Natural killer cell (primary cell): ENCODE results near the gene ZNF121. TPM values are rescaled to one million over a fixed set of nuclear protein-coding genes. Genes with fewer than 3 reads are reported as not detected.

Experiments used
- ATAC-seq, 3 donors: fragments of 150-1000 bp in 2 of 3; fragments of 200-7000 bp in 1 of 3; cut with Tn5 transposase; 1 replicate in 1 of 3; 2 replicates in 2 of 3; pipeline ENCODE4 v1.10.0; 2021; ENCODE audit warnings: mild to moderate bottlenecking in 2 of 3, moderate library complexity in 2 of 3
- DNase-seq, 2 donors: peaks; one replicate each; pipeline versions ENCODE4 v3.0.0 to v3.0.0-alpha.2; 2013 to 2021; ENCODE audit warnings: mixed read lengths in 1 of 2
- H3K27ac ChIP-seq: one replicate; pipeline ENCODE4 v1.5.1; 2013; ENCODE audit warnings: mild to moderate bottlenecking, low read length
- H3K27me3 ChIP-seq: one replicate; pipeline ENCODE4 v1.6.1; 2013; ENCODE audit warnings: low read length; ENCODE audit not compliant: control insufficient read depth, insufficient read depth
- H3K36me3 ChIP-seq: one replicate; pipeline ENCODE4 v1.6.1; 2013; ENCODE audit warnings: low read length; ENCODE audit not compliant: control insufficient read depth, insufficient read depth
- H3K4me1 ChIP-seq: one replicate; pipeline ENCODE4 v1.6.1; 2013; ENCODE audit warnings: low read length; ENCODE audit not compliant: control insufficient read depth, insufficient read depth
- H3K4me3 ChIP-seq: one replicate; pipeline ENCODE4 v1.5.1; 2013; ENCODE audit warnings: low read length
- H3K9me3 ChIP-seq: one replicate; pipeline ENCODE4 v1.6.1; 2013; ENCODE audit warnings: low read length; ENCODE audit not compliant: control insufficient read depth, insufficient read depth
- H3K27ac Mint-ChIP-seq, 2 donors: one replicate each; pipeline ENCODE4 v1.8.0; 2022; ENCODE audit warnings: mild to moderate bottlenecking in 2 of 2, mixed read lengths in 2 of 2, moderate library complexity in 1 of 2
- H3K27me3 Mint-ChIP-seq, 2 donors: one replicate each; pipeline ENCODE4 v1.8.0; 2022; ENCODE audit warnings: low read depth in 2 of 2, mixed read lengths in 2 of 2
- H3K36me3 Mint-ChIP-seq: one replicate; pipeline ENCODE4 v1.8.0; 2022; ENCODE audit warnings: mixed read lengths
- H3K4me1 Mint-ChIP-seq, 2 donors: one replicate each; pipeline ENCODE4 v1.8.0; 2022; ENCODE audit warnings: mixed read lengths in 2 of 2
- H3K4me3 Mint-ChIP-seq: one replicate; pipeline ENCODE4 v1.8.0; 2022; ENCODE audit warnings: mild to moderate bottlenecking, moderate library complexity, mixed read lengths
- H3K9me3 Mint-ChIP-seq, 2 donors: one replicate each; pipeline ENCODE4 v1.8.0; 2022; ENCODE audit warnings: mixed read lengths in 2 of 2
- CTCF ChIP-seq: fragments of 200-600 bp; IDR thresholded peaks from one replicate; pipeline ENCODE4 v1.8.0; 2022; ENCODE audit warnings: antibody characterized with exemption
- WGBS: methylation state at CpG from one replicate; pipeline ENCODE4 v1.1.7; 2013; ENCODE audit warnings: missing lambda C conversion rate; ENCODE audit not compliant: insufficient coverage; 5-methylcytosine and 5-hydroxymethylcytosine counted together
- intact Hi-C: fragments of 100-400 bp; cut with micrococcal nuclease; formaldehyde crosslinking; loops from one replicate; pipeline ENCODE4 v1.14.2; 2022
- total RNA-seq, 4 donors: library from RNA; stranded (reverse); fragments of 120-200 nt in 1 of 4; gene quantifications; one replicate each; pipeline versions ENCODE4 v1.2.3 to v1.2.4, GENCODE V29; 2013 to 2022

Gene ZNF121
- total RNA-seq, 3 donors from 2014 or later (not counting 1 experiment from before 2014, with no cell fraction given), result 32.9 to 35.7 (median 33.1) TPM

- H3K27me3 Mint-ChIP-seq, result no peaks in the 10 kb centered on the region
- H3K27ac Mint-ChIP-seq, result peak overlapping the region; percentile 44 to 50
- H3K4me3 Mint-ChIP-seq, result no peak overlapping the region
- Histone ChIP-seq H3K4me1 (peaks cover 27% of the 10 kb centered on the region), H3K27ac (no peak overlapping the region), H3K36me3 (peaks cover 4% of the 10 kb centered on the region), H3K4me3 (no peak overlapping the region), H3K9me3 (peaks cover 3% of the 10 kb centered on the region), H3K27me3 (no peaks in the 10 kb centered on the region)
- 76% methylated on average over 5 of the region's 5 CpGs for WGBS
- ATAC-seq (no peak), DNase-seq (no peak)
- no peaks in the 10 kb centered on the region for H3K9me3 Mint-ChIP-seq
- TF ChIP-seq CTCF, result no peak
- no peaks in the 10 kb centered on the region for H3K36me3 Mint-ChIP-seq
- peaks cover 62 to 64% of the 10 kb centered on the region in 2 donors for H3K4me1 Mint-ChIP-seq
- intact Hi-C loops, result loop anchor here (5.0 kb wide), 2 partner anchors 42 to 258 kb away; partner anchors contain the start of genes ZNF559 and ZNF561
Observed at GRCh38 chr19:9580728-9581127, 3.6 kb downstream of the ZNF121 start.

GRCh38 chr19:9570255-9570654 is 14.0 kb downstream of the ZNF121 start:
- no peak for DNase-seq
- H3K36me3 ChIP-seq, result peaks cover 40% of the 10 kb centered on the region
- H3K4me1 Mint-ChIP-seq, result peaks cover 37 to 41% of the 10 kb centered on the region in 2 donors
- 100% methylated on average over 6 of the region's 6 CpGs for WGBS
- H3K27ac ChIP-seq, result no peak overlapping the region
- H3K36me3 Mint-ChIP-seq, result peaks cover 37% of the 10 kb centered on the region
- ATAC-seq, result no peak
- TF ChIP-seq CTCF, result no peak
- no peak overlapping the region for H3K4me3 ChIP-seq
- no peak overlapping the region for H3K27ac Mint-ChIP-seq
- peaks cover 7 to 21% of the 10 kb centered on the region in 2 donors for H3K9me3 Mint-ChIP-seq
- H3K27me3 Mint-ChIP-seq, result no peaks in the 10 kb centered on the region
- H3K4me1 ChIP-seq, result no peaks in the 10 kb centered on the region
- intact Hi-C loops, result no loop called here
- no peaks in the 10 kb centered on the region for H3K27me3 ChIP-seq
- no peak overlapping the region for H3K4me3 Mint-ChIP-seq
- peaks cover 69% of the 10 kb centered on the region for H3K9me3 ChIP-seq

GRCh38 chr19:9566729-9567128 is 17.6 kb downstream of the ZNF121 start:
- Histone ChIP-seq H3K27ac (no peak overlapping the region), H3K27me3 (no peaks in the 10 kb centered on the region), H3K9me3 (peaks cover 68% of the 10 kb centered on the region), H3K4me3 (no peak overlapping the region), H3K4me1 (no peaks in the 10 kb centered on the region), H3K36me3 (peaks cover 52% of the 10 kb centered on the region)
- TF ChIP-seq CTCF, result no peak
- H3K4me3 Mint-ChIP-seq, result no peak overlapping the region
- ATAC-seq, result no peak
- H3K27ac Mint-ChIP-seq, result peak overlapping the region in 1 of 2 donors; percentile 23
- H3K4me1 Mint-ChIP-seq, result peaks cover 11 to 15% of the 10 kb centered on the region in 2 donors
- intact Hi-C loops, result loop anchor here (5.0 kb wide), 1 partner anchor 44 kb away; no protein-coding TSS in a partner anchor
- WGBS, result 83% methylated on average over 1 of the region's 1 CpG
- H3K9me3 Mint-ChIP-seq, result peaks cover 9 to 25% of the 10 kb centered on the region in 2 donors
- DNase-seq, result no peak
- peaks cover 70% of the 10 kb centered on the region for H3K36me3 Mint-ChIP-seq
- H3K27me3 Mint-ChIP-seq, result no peaks in the 10 kb centered on the region
